ENCODE data around the gene MAN2C1.

The MAN2C1 gene

DNA sequence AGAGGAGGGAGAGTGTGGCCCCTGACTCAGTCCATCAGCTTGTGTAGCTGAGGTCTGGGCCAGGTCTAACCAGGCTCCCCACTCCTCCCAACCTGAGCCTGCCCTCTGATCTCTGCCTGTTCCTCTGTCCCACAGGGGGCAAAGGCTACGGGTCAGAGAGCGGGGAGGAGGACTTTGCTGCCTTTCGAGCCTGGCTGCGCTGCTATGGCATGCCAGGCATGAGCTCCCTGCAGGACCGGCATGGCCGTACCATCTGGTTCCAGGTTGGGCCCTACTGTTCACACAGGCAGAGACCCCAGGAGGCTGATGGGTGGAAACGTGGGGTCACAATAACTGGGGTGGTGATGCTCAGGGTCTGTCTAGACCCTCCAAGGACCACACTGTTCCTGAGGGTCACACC, 14.8 kb downstream of the MAN2C1 start:
- Histone ChIP-seq H3K9me3 (replicated peaks; ENCODE audit: insufficient read depth, low read length) (no peaks in the 10 kb centered on the region), H3F3A (ENCODE audit: insufficient read depth, low read length) (no peaks in the 10 kb centered on the region), H3K9ac (ENCODE audit: low read length) (no peak overlapping the region), H3K4me2 (ENCODE audit: low read depth, low read length) (no peak overlapping the region), H4K20me1 (ENCODE audit: insufficient read depth, low read length) (no peaks in the 10 kb centered on the region), H3K36me3 (replicated peaks; ENCODE audit: insufficient read depth, low read length) (no peaks in the 10 kb centered on the region), H2AFZ (ENCODE audit: low read length) (no peak overlapping the region), H3K9me2 (replicated peaks; ENCODE audit: insufficient read depth, low read length) (no peaks in the 10 kb centered on the region), H3K4me1 (ENCODE audit: low read length) (no peaks in the 10 kb centered on the region), H3K4me3 (ENCODE audit: low read length) (no peak overlapping the region), H3K27ac (ENCODE audit: low read length) (no peak overlapping the region), H3K79me2 (ENCODE audit: low read length) (no peaks in the 10 kb centered on the region), H3K27me3 (replicated peaks; ENCODE audit: insufficient read depth, low read length) (no peaks in the 10 kb centered on the region)
- TF ChIP-seq EZH2phosphoT487 (IDR thresholded peaks at IDR 0.05; ENCODE audit: low read length) (no peak), EZH2 (optimal IDR thresholded peaks at IDR 0.05; ENCODE audit: low read depth, low read length) (no peak)
- TF ChIP-seq, protein P1, sequence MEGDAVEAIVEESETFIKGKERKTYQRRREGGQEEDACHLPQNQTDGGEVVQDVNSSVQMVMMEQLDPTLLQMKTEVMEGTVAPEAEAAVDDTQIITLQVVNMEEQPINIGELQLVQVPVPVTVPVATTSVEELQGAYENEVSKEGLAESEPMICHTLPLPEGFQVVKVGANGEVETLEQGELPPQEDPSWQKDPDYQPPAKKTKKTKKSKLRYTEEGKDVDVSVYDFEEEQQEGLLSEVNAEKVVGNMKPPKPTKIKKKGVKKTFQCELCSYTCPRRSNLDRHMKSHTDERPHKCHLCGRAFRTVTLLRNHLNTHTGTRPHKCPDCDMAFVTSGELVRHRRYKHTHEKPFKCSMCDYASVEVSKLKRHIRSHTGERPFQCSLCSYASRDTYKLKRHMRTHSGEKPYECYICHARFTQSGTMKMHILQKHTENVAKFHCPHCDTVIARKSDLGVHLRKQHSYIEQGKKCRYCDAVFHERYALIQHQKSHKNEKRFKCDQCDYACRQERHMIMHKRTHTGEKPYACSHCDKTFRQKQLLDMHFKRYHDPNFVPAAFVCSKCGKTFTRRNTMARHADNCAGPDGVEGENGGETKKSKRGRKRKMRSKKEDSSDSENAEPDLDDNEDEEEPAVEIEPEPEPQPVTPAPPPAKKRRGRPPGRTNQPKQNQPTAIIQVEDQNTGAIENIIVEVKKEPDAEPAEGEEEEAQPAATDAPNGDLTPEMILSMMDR (IDR thresholded peaks at IDR 0.05; ENCODE audit: low read length) = no peak
- DNase-seq = no peak

- TF ChIP-seq EZH2 (optimal IDR thresholded peaks at IDR 0.05; ENCODE audit: low read depth, low read length) = no peak
- TF ChIP-seq, protein P1 (IDR thresholded peaks at IDR 0.05; ENCODE audit: low read length) = no peak
- no peak for TF ChIP-seq EZH2phosphoT487 (IDR thresholded peaks at IDR 0.05; ENCODE audit: low read length)
- H3K4me1 ChIP-seq (ENCODE audit: low read length) = no peaks in the 10 kb centered on the region
- H3K9me2 ChIP-seq (replicated peaks; ENCODE audit: insufficient read depth, low read length) = no peaks in the 10 kb centered on the region
- no peak overlapping the region for H3K9ac ChIP-seq (ENCODE audit: low read length)
- no peak overlapping the region for H3K27ac ChIP-seq (ENCODE audit: low read length)
- H3F3A ChIP-seq (ENCODE audit: insufficient read depth, low read length) = no peaks in the 10 kb centered on the region
- no peaks in the 10 kb centered on the region for H3K79me2 ChIP-seq (ENCODE audit: low read length)
- H3K36me3 ChIP-seq (replicated peaks; ENCODE audit: insufficient read depth, low read length) = no peaks in the 10 kb centered on the region
- H2AFZ ChIP-seq (ENCODE audit: low read length) = no peak overlapping the region
- no peaks in the 10 kb centered on the region for H3K27me3 ChIP-seq (replicated peaks; ENCODE audit: insufficient read depth, low read length)
- no peak overlapping the region for H3K4me3 ChIP-seq (ENCODE audit: low read length)
- DNase-seq = no peak
- no peak overlapping the region for H3K4me2 ChIP-seq (ENCODE audit: low read depth, low read length)
- no peaks in the 10 kb centered on the region for H3K9me3 ChIP-seq (replicated peaks; ENCODE audit: insufficient read depth, low read length)
- H4K20me1 ChIP-seq (ENCODE audit: insufficient read depth, low read length) = no peaks in the 10 kb centered on the region
Measured at GRCh38 chr15:75352186-75353080, 16.0 kb downstream of the MAN2C1 start.

- no peak overlapping the region for H3K4me2 ChIP-seq (ENCODE audit: low read depth, low read length)
- no peaks in the 10 kb centered on the region for H3K79me2 ChIP-seq (ENCODE audit: low read length)
- no peak overlapping the region for H2AFZ ChIP-seq (ENCODE audit: low read length)
- no peak overlapping the region for H3K9ac ChIP-seq (ENCODE audit: low read length)
- DNase-seq = no peak
- H4K20me1 ChIP-seq (ENCODE audit: insufficient read depth, low read length) = no peaks in the 10 kb centered on the region
- no peaks in the 10 kb centered on the region for H3K27me3 ChIP-seq (replicated peaks; ENCODE audit: insufficient read depth, low read length)
- H3K4me1 ChIP-seq (ENCODE audit: low read length) = no peaks in the 10 kb centered on the region
- H3K9me2 ChIP-seq (replicated peaks; ENCODE audit: insufficient read depth, low read length) = no peaks in the 10 kb centered on the region
- no peaks in the 10 kb centered on the region for H3F3A ChIP-seq (ENCODE audit: insufficient read depth, low read length)
- no peaks in the 10 kb centered on the region for H3K9me3 ChIP-seq (replicated peaks; ENCODE audit: insufficient read depth, low read length)
- H3K27ac ChIP-seq (ENCODE audit: low read length) = no peak overlapping the region
- no peak overlapping the region for H3K4me3 ChIP-seq (ENCODE audit: low read length)
- H3K36me3 ChIP-seq (replicated peaks; ENCODE audit: insufficient read depth, low read length) = no peaks in the 10 kb centered on the region
- TF ChIP-seq, protein P1 (IDR thresholded peaks at IDR 0.05; ENCODE audit: low read length) = no peak
- TF ChIP-seq EZH2 (optimal IDR thresholded peaks at IDR 0.05; ENCODE audit: low read depth, low read length) (no peak), EZH2phosphoT487 (IDR thresholded peaks at IDR 0.05; ENCODE audit: low read length) (no peak)
Measured at GRCh38 chr15:75350601-75351361, 17.6 kb downstream of the MAN2C1 start.
